ENCODE results near the gene CCDC172. TPM values are rescaled to one million over a fixed set of nuclear protein-coding genes. Genes with fewer than 3 reads are reported as not detected.

Gene CCDC172
- total RNA-seq, 4 donors from 2014 or later = not detected

DNA sequence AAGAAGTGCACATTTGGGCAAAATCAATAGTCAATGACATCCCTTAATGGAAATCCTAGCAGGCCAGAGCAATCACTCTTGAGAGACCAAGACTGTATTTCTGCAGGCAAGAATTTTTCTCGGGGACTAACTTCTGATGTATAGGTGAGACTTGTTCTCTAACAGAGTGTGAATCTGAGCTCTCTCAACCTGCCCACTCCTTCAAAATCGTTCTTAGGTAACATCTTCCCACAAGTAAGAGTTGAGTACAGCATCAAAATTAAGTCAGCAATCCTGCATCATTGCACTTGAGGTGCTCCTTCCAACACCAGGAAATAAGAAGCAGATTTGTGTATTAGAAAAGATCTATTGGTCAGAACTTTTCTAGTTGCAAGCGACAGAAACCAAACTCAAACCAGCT, 25.7 kb upstream of the CCDC172 start:
- WGBS, 2 donors = 59 to 73% methylated on average over 3 of the region's 3 CpGs
- Histone ChIP-seq H3K9me3 (no peaks in the 10 kb centered on the region), H3K27me3 (no peaks in the 10 kb centered on the region), H3K36me3 (no peaks in the 10 kb centered on the region), H3K4me1 (no peaks in the 10 kb centered on the region), H3K27ac (no peak overlapping the region), H3K4me3 (no peak overlapping the region)
- intact Hi-C loops (cut with DNase I) = no loop called here
- TF ChIP-seq, protein P1, sequence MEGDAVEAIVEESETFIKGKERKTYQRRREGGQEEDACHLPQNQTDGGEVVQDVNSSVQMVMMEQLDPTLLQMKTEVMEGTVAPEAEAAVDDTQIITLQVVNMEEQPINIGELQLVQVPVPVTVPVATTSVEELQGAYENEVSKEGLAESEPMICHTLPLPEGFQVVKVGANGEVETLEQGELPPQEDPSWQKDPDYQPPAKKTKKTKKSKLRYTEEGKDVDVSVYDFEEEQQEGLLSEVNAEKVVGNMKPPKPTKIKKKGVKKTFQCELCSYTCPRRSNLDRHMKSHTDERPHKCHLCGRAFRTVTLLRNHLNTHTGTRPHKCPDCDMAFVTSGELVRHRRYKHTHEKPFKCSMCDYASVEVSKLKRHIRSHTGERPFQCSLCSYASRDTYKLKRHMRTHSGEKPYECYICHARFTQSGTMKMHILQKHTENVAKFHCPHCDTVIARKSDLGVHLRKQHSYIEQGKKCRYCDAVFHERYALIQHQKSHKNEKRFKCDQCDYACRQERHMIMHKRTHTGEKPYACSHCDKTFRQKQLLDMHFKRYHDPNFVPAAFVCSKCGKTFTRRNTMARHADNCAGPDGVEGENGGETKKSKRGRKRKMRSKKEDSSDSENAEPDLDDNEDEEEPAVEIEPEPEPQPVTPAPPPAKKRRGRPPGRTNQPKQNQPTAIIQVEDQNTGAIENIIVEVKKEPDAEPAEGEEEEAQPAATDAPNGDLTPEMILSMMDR (IDR thresholded peaks at IDR 0.05) = no peak
- TF ChIP-seq POLR2A (IDR thresholded peaks at IDR 0.05) = no peak
- DNase-seq = no peak

GRCh38 chr10:116300542-116300941, 23.7 kb upstream of the CCDC172 start:
- no peaks in the 10 kb centered on the region for H3K9me3 ChIP-seq
- H3K27ac ChIP-seq = no peak overlapping the region
- no peak for DNase-seq
- no peaks in the 10 kb centered on the region for H3K4me1 ChIP-seq
- no peaks in the 10 kb centered on the region for H3K27me3 ChIP-seq
- no peak for TF ChIP-seq POLR2A (IDR thresholded peaks at IDR 0.05)
- TF ChIP-seq, protein P1 (IDR thresholded peaks at IDR 0.05) = no peak
- intact Hi-C loops (cut with DNase I) = no loop called here
- WGBS, 2 donors = 60 to 74% methylated on average over 1 of the region's 1 CpG
- H3K36me3 ChIP-seq = no peaks in the 10 kb centered on the region
- no peak overlapping the region for H3K4me3 ChIP-seq

GRCh38 chr10:116304923-116305322, 19.3 kb upstream of the CCDC172 start:
- intact Hi-C loops (cut with DNase I) = no loop called here
- TF ChIP-seq, protein P1 (IDR thresholded peaks at IDR 0.05) = no peak
- TF ChIP-seq POLR2A (IDR thresholded peaks at IDR 0.05) = no peak
- WGBS, 2 donors = 43 to 73% methylated on average over 1 of the region's 1 CpG

DNA sequence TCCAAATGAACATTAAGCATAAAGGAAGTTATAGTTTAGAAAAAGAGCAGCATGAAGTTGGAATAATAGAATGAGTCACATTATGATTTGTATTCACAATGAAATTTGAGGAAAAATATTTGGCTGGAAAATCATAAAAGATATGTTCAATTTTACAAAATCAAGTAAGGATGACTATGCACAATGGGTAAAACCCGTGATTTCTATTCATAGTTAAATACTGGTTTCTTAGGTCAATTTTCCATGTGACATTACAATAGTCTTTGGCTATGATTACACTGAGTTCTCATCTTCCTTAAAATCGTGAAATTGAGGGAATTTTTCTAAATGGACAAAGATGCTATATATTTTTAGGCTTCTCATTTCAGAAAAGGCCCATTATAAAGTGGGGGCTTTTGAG, 17.4 kb upstream of the CCDC172 start:
- no peaks in the 10 kb centered on the region for H3K36me3 ChIP-seq
- TF ChIP-seq, protein P1 (IDR thresholded peaks at IDR 0.05) = no peak
- no peak for TF ChIP-seq POLR2A (IDR thresholded peaks at IDR 0.05)
- intact Hi-C loops (cut with DNase I) = no loop called here
- no peak overlapping the region for H3K27ac ChIP-seq
- no peaks in the 10 kb centered on the region for H3K27me3 ChIP-seq
- DNase-seq = no peak
- H3K4me3 ChIP-seq = no peak overlapping the region
- no peaks in the 10 kb centered on the region for H3K9me3 ChIP-seq
- 51 to 63% methylated on average over 2 of the region's 2 CpGs for whole genome bisulfite sequencing, 2 donors
- H3K4me1 ChIP-seq = no peaks in the 10 kb centered on the region

More at GRCh38 chr10:116304923-116305322, 19.3 kb upstream of the CCDC172 start:
- H3K27me3 ChIP-seq = no peaks in the 10 kb centered on the region
- no peak for DNase-seq
- H3K36me3 ChIP-seq = no peaks in the 10 kb centered on the region
- no peak overlapping the region for H3K4me3 ChIP-seq
- no peak overlapping the region for H3K27ac ChIP-seq
- no peaks in the 10 kb centered on the region for H3K4me1 ChIP-seq
- H3K9me3 ChIP-seq = no peaks in the 10 kb centered on the region

DNA sequence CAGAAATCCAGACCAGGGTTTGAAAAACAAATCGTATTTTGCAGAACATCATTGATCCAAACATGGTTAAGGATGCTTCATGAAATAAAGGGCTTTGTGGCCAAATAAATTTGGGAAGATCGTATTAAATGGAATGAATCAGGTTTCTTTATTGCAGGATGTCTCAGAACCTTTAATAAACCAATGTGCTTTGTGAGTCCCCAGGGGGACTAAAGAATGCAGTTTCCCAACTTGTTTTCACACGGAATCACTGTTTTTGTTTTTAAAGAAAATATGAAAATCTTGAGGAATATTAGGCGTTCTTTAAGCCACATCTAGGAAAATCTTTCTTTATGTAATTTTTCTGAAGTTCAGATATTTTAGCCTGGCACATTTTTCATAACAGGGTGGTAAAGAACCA, 16.8 kb upstream of the CCDC172 start:
- Histone ChIP-seq H3K27ac (no peak overlapping the region), H3K4me3 (no peak overlapping the region), H3K4me1 (no peaks in the 10 kb centered on the region), H3K27me3 (no peaks in the 10 kb centered on the region), H3K36me3 (no peaks in the 10 kb centered on the region), H3K9me3 (no peaks in the 10 kb centered on the region)
- intact Hi-C loops (cut with DNase I) = no loop called here
- 65 to 66% methylated on average over 4 of the region's 4 CpGs for WGBS, 2 donors
- TF ChIP-seq, protein P1 (IDR thresholded peaks at IDR 0.05) = no peak
- no peak for TF ChIP-seq POLR2A (IDR thresholded peaks at IDR 0.05)
- DNase-seq = no peak

Measured in esophagus squamous epithelium (tissue), 5 donors.